SK-N-SH treated with all-trans-retinoic acid at 6 μM for 48 hours (cell line): ENCODE data around the gene ZBED4.

ENCODE experiments used
- GLIS3 ChIP-seq: fragments of 250-450 bp; sonication (Bioruptor Pico); IDR thresholded peaks from 2 replicates; pipeline ENCODE4 v1.5.0; 2020; ENCODE audit warnings: mild to moderate bottlenecking, moderate library complexity
- ZFP30 ChIP-seq: fragments of 450-650 bp; formaldehyde crosslinking; IDR thresholded peaks from 2 replicates; pipeline ENCODE4 v1.5.0; 2022; ENCODE audit warnings: mild to moderate bottlenecking, moderate library complexity
- ZNF565 ChIP-seq: fragments of 450-650 bp; formaldehyde crosslinking; conservative IDR thresholded peaks from 2 replicates; pipeline ENCODE4 v1.5.0; 2020; ENCODE audit warnings: low read depth, mild to moderate bottlenecking, moderate library complexity
- ZNF8 ChIP-seq: fragments of 450-650 bp; formaldehyde crosslinking; IDR thresholded peaks from 2 replicates; pipeline ENCODE4 v1.5.0; 2020; ENCODE audit warnings: mild to moderate bottlenecking, moderate library complexity
- TF ChIP-seq, protein P1 (sequence below): fragments of 250-450 bp; sonication (Bioruptor Pico); IDR thresholded peaks from 2 replicates; pipeline ENCODE4 v1.8.0; 2020; ENCODE audit warnings: mild to moderate bottlenecking, moderate library complexity, borderline replicate concordance
- TF ChIP-seq, protein P2 (sequence below): fragments of 250-450 bp; sonication (Bioruptor Pico); IDR thresholded peaks from 2 replicates; pipeline ENCODE4 v1.8.0; 2021; ENCODE audit warnings: low read depth, mild to moderate bottlenecking, moderate library complexity, borderline replicate concordance
- TF ChIP-seq, protein P3 (sequence below): fragments of 250-450 bp; sonication (Bioruptor Pico); IDR thresholded peaks from 2 replicates; pipeline ENCODE4 v1.5.1; 2020; ENCODE audit warnings: low read depth, mild to moderate bottlenecking, moderate library complexity

DNA sequence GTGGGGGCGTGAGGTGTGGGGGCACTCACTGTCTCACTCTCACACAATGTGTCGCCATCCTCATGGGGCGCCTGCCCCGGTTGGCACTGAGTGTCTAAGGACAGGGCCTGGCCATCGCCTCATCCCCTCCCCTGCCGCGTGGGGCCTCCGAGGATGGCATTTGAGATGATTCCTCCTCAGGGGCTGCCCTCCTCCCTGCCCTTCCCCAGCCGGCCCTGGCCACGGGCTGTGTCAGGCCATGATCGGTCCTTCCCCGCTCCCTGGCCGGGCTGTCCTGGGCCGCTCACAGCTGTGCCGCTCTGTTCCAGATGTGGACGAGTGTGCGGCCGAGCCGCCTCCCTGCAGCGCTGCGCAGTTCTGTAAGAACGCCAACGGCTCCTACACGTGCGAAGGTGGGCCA, 69.3 kb downstream of the ZBED4 start:
- TF ChIP-seq GLIS3 (CRISPR knock-in tag): no peak
- TF ChIP-seq, protein P1, sequence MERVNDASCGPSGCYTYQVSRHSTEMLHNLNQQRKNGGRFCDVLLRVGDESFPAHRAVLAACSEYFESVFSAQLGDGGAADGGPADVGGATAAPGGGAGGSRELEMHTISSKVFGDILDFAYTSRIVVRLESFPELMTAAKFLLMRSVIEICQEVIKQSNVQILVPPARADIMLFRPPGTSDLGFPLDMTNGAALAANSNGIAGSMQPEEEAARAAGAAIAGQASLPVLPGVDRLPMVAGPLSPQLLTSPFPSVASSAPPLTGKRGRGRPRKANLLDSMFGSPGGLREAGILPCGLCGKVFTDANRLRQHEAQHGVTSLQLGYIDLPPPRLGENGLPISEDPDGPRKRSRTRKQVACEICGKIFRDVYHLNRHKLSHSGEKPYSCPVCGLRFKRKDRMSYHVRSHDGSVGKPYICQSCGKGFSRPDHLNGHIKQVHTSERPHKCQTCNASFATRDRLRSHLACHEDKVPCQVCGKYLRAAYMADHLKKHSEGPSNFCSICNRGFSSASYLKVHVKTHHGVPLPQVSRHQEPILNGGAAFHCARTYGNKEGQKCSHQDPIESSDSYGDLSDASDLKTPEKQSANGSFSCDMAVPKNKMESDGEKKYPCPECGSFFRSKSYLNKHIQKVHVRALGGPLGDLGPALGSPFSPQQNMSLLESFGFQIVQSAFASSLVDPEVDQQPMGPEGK (CRISPR knock-in tag): no peak
- TF ChIP-seq, protein P2, sequence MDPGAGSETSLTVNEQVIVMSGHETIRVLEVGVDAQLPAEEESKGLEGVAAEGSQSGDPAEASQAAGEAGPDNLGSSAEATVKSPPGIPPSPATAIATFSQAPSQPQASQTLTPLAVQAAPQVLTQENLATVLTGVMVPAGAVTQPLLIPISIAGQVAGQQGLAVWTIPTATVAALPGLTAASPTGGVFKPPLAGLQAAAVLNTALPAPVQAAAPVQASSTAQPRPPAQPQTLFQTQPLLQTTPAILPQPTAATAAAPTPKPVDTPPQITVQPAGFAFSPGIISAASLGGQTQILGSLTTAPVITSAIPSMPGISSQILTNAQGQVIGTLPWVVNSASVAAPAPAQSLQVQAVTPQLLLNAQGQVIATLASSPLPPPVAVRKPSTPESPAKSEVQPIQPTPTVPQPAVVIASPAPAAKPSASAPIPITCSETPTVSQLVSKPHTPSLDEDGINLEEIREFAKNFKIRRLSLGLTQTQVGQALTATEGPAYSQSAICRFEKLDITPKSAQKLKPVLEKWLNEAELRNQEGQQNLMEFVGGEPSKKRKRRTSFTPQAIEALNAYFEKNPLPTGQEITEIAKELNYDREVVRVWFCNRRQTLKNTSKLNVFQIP (CRISPR knock-in tag): no peak
- no peak for TF ChIP-seq ZNF565 (CRISPR knock-in tag)
- TF ChIP-seq ZNF8 (CRISPR knock-in tag): no peak
- TF ChIP-seq ZFP30 (CRISPR knock-in tag): no peak
- TF ChIP-seq, protein P3, sequence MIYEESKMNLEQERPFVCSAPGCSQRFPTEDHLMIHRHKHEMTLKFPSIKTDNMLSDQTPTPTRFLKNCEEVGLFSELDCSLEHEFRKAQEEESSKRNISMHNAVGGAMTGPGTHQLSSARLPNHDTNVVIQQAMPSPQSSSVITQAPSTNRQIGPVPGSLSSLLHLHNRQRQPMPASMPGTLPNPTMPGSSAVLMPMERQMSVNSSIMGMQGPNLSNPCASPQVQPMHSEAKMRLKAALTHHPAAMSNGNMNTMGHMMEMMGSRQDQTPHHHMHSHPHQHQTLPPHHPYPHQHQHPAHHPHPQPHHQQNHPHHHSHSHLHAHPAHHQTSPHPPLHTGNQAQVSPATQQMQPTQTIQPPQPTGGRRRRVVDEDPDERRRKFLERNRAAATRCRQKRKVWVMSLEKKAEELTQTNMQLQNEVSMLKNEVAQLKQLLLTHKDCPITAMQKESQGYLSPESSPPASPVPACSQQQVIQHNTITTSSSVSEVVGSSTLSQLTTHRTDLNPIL: no peak
